ENCODE data around the gene ROM1.

GRCh38 chr11:62573006-62573591 lies 40.0 kb upstream of the ROM1 start:
- TF ChIP-seq, protein P1, sequence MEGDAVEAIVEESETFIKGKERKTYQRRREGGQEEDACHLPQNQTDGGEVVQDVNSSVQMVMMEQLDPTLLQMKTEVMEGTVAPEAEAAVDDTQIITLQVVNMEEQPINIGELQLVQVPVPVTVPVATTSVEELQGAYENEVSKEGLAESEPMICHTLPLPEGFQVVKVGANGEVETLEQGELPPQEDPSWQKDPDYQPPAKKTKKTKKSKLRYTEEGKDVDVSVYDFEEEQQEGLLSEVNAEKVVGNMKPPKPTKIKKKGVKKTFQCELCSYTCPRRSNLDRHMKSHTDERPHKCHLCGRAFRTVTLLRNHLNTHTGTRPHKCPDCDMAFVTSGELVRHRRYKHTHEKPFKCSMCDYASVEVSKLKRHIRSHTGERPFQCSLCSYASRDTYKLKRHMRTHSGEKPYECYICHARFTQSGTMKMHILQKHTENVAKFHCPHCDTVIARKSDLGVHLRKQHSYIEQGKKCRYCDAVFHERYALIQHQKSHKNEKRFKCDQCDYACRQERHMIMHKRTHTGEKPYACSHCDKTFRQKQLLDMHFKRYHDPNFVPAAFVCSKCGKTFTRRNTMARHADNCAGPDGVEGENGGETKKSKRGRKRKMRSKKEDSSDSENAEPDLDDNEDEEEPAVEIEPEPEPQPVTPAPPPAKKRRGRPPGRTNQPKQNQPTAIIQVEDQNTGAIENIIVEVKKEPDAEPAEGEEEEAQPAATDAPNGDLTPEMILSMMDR (conservative IDR thresholded peaks at IDR 0.05; ENCODE audit: low read depth in 2 of 2) = no peak
- TF ChIP-seq POLR2AphosphoS5 (IDR thresholded peaks at IDR 0.05; ENCODE audit: low read depth) = no peak

Data from GM23338 (cell line).